ENCODE data around the gene HIF3A.
"Not testable (repeated sequence)": the region's sequence is repeated elsewhere in the genome, so short reads cannot be mapped to it uniquely, and the experiment has no call there.

The HIF3A gene

GRCh38 chr19:46365561-46365960, 68.7 kb downstream of the HIF3A start:
- no peak for DNase-seq

GRCh38 chr19:46366620-46367292, 69.9 kb downstream of the HIF3A start:
- DNase-seq, result no peak

GRCh38 chr19:46367426-46367825, 70.6 kb downstream of the HIF3A start:
- no peak for DNase-seq

- DNase-seq, result no peak
Observed at GRCh38 chr19:46368116-46368515, 71.3 kb downstream of the HIF3A start.

GRCh38 chr19:46369817-46370216, 73.0 kb downstream of the HIF3A start:
- DNase-seq, result no peak

- no peak for DNase-seq
Observed at GRCh38 chr19:46371371-46371901, 74.6 kb downstream of the HIF3A start.

- DNase-seq, result no peak
Observed at GRCh38 chr19:46372901-46373490, 76.2 kb downstream of the HIF3A start.

- DNase-seq, result no peak
Observed at GRCh38 chr19:46373491-46374359, 76.9 kb downstream of the HIF3A start.

- no peak for DNase-seq
Observed at GRCh38 chr19:46374536-46375475, 78.0 kb downstream of the HIF3A start.

GRCh38 chr19:46375476-46376067, 78.7 kb downstream of the HIF3A start:
- DNase-seq, result not testable (repeated sequence)

- DNase-seq, result no peak
Observed at GRCh38 chr19:46376241-46377153, 79.7 kb downstream of the HIF3A start.

- no peak for DNase-seq
Observed at GRCh38 chr19:46378268-46378667, 81.4 kb downstream of the HIF3A start.

GRCh38 chr19:46380690-46381089, 83.8 kb downstream of the HIF3A start:
- DNase-seq, result no peak

- no peak for DNase-seq
Observed at GRCh38 chr19:46381346-46381745, 84.5 kb downstream of the HIF3A start.

GRCh38 chr19:46381756-46382345, 85.0 kb downstream of the HIF3A start:
- no peak for DNase-seq

- no peak for DNase-seq
Observed at GRCh38 chr19:46383171-46383815, 86.5 kb downstream of the HIF3A start.

GRCh38 chr19:46383846-46384245, 87.0 kb downstream of the HIF3A start:
- no peak for DNase-seq

- DNase-seq, result no peak
Observed at GRCh38 chr19:46384396-46384795, 87.6 kb downstream of the HIF3A start.

- DNase-seq, result no peak
Observed at GRCh38 chr19:46385636-46386035, 88.8 kb downstream of the HIF3A start.

GRCh38 chr19:46386151-46386550, 89.3 kb downstream of the HIF3A start:
- no peak for DNase-seq
